GM21619 (cell line): ENCODE measurements around the gene RNF112.
"Not testable (repeated sequence)": the region's sequence is repeated elsewhere in the genome, so short reads cannot be mapped to it uniquely, and the experiment has no call there.

Source experiments
- ATAC-seq: cut with Tn5 transposase; IDR thresholded peaks from one replicate; pipeline ENCODE4 v1.9.1; 2021; ENCODE audit not compliant: unreplicated experiment

RNF112 gene

DNA sequence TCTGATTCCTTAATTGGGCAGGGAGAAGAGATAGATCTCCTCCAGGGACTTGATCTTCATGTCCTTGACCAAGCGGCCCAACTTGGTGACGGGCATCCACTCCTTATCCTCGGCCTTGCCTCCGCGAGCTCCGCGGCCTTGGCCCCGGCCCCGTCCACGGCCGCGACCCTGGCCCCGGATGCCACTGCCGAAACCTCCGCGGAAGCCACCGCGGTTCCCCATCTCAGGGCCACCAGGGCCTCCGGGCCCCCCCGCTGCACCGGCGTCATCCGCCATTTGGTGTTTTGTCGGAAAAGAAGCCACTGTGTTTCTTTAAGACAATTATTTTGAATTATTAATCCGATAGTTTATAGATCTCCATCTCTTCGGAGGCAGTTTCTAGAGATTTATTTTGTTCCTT lies 35.5 kb downstream of the RNF112 start:
- ATAC-seq: not testable (repeated sequence)

DNA sequence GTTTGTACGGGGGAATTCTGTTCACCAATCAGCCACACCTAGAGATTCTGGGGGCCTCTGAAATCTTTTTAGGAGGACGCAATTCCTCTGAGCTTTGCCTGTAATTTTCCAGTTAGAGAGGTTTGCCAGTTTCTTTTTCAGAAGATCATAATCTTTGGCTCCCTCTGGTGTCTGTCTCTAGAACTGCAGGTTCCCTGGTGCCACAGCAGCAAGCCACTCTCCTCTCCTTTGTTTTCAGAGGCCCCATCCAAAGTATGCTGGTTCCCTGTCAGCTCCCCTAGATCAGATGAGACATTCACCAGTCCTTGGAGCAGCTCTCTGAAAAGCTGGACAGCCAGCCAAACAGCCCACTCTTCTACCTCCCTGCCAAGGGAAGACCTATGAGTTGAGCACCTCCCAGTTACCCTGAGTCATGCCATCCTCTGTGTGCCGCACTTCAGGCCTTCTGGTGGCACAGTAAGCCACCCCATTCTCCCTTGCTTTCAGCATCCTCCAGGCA lies 36.1 kb downstream of the RNF112 start:
- no peak for ATAC-seq

DNA sequence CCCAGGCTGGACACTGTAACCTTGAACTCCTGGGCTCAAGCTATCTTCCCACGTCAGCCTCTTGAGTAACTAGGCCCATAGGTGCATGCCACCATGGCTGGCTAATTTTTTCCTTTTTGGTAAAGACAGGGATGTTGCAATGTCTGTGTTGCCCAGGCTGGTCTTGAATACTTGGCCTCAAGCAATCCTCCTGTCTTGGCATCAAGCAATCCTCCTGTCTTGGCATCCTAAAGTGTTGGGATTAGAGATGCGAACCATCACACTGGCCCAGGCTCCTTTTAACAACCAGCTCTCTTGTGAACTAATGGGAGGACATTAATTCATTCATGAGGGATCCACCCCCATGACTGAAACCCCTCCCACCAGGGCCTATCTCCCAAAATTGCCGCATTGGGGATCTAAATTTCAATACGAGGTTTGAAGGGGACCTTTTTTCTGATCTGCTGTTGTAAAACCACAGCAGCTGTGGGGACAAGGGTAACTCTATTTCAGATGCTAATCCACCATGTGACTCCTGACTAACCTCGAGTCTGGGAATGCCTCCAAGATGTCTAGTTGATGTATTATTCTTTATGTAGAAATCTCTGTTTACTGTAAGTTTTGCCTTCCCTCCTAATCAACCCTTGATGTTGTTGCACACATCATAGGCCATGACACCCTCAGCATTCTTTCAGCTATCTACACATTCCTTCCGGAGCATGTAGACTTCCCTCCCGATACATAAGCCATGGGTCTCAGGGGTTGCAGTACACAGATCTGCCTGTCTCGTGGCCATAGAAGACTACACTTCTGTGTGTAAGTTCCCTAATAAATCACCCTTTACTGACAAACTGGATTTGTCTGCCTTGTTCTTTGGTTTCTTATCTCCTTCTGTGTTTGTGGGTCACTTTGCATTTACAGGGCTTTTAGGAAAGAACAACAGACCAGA lies 37.6 kb downstream of the RNF112 start:
- no peak for ATAC-seq

- ATAC-seq: no peak
Measured at GRCh38 chr17:19449656-19450055, 38.6 kb downstream of the RNF112 start.

- ATAC-seq: no peak
Measured at GRCh38 chr17:19453296-19453695, 42.3 kb downstream of the RNF112 start.

GRCh38 chr17:19454074-19454473 lies 43.0 kb downstream of the RNF112 start:
- ATAC-seq: no peak

DNA sequence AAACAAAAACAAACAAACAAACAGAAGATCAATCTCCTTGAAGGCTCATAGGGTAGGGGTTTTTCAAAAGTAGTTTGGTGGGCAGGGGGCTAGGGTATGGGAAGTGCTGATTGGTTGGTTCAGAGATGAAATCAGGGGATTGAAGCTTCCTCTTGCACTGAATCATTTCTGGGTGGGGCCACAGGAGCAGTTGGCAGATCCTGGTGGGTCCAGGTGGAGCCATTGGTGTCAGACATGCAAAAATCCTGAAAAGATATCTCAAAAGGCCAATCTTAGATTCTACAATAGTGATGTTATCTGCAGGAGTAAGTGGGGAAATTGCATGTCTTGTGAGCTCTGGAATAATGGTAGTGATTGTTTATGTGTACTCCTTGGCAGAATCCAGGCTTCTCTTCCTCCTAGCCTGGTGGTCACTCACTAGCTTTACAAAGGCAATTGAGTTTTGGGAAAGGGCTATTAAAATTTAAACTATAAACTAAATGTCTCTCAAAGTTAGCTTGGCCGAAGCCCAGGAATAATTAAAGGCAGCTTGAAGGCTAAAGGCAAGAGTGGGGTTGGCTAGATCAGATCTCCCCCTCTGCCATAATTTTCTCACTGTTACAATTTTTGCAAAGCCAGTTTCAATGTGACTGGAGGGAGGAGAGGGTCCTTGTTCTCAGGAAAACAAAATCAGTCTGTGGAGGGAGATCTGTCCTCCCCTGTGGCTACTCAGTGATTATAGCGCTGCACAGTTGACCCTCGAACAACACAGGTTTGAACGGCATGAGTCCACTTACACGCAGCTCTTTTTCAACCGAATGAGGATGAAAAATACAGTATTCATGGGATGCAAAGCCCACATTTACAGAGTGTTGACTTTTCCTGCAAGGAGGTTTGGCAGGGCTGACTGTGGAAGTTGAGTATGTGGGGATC lies 45.2 kb downstream of the RNF112 start:
- ATAC-seq: no peak

DNA sequence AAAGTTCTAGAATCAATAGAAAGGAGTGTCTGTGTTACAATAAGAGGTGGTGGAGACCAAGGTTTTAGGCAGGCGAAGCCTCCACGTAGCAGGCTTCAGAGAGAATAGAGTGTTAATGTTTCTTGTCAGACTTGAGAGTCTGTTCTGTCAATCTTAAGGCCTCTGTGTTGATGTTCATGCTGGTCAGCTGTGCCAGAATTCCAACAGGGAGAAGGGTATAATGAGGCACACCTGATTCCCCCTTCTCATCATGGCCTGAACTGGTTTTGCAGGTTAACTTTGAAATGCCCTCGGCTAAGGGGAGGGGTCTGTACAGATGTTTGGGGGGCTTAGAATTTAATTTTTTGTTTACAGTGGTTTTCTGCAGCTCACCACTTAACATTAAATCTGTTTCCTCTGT lies 46.0 kb downstream of the RNF112 start:
- no peak for ATAC-seq

- ATAC-seq: no peak
Measured at GRCh38 chr17:19457830-19458271, 46.8 kb downstream of the RNF112 start.

- ATAC-seq: not testable (repeated sequence)
Measured at GRCh38 chr17:19458481-19458880, 47.4 kb downstream of the RNF112 start.

- ATAC-seq: not testable (repeated sequence)
Measured at GRCh38 chr17:19459018-19459655, 48.1 kb downstream of the RNF112 start.

- ATAC-seq: no peak
Measured at GRCh38 chr17:19460700-19461099, 49.7 kb downstream of the RNF112 start.

- no peak for ATAC-seq
Measured at GRCh38 chr17:19461116-19461515, 50.1 kb downstream of the RNF112 start.

GRCh38 chr17:19461681-19462080 lies 50.6 kb downstream of the RNF112 start:
- ATAC-seq: no peak

GRCh38 chr17:19462456-19463035 lies 51.5 kb downstream of the RNF112 start:
- ATAC-seq: not testable (repeated sequence)

DNA sequence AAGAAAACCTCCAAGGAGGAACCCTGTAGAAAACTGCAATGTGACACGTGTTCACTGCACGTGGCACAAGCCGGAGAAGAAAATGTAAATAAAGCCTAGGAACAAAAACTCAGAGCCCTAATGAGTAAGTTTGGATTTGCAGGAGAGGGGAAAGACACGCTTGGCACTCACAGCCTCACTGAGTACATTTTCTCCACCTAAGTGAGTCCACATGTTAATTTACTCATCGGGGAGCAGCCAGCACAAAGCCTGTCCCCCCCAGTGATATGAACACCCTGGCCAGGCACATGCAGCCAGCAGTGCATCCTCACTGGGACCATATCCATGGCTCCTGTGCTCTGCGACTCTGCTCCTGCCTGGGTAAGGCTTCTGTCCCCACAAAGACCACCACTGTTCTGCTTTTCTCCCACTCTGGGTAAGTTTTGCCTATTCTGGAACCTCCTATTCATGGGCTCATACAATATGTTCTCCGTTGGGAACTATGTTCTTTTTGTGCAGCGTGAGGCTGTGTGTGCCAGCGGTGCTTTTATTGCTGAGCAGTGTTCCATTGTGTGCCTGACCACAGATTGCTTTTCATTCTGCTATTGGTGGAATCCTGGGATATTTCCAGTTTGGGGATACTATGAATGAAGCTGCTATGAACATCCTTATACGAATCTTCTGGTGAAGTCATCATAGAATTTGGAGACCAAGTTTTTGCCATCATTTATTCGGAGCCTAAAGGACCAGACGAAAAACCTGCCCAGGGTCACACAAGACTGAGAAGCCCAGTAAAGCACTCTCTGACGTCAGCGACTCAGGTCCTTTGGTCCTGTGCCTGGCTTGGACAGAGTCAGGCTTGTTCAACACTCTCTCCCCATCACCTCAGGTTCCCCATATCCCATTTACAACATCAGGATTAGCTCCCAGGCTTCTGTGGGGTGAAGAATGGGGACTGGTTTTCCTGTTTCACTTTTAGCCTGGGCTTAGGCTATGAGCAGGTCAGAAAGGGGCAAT lies 53.3 kb downstream of the RNF112 start:
- no peak for ATAC-seq
